Ishikawa (cell line): ENCODE results near the gene OR5AN1.

Source experiments
- CEBPB ChIP-seq: IDR thresholded peaks from 2 replicates; pipeline ENCODE4 v1.6.1; 2012
- CREB1 ChIP-seq: IDR thresholded peaks from 2 replicates; pipeline ENCODE4 v1.6.1; 2012; ENCODE audit warnings: low read depth
- EGR1 ChIP-seq: IDR thresholded peaks from 2 replicates; pipeline ENCODE4 v1.6.1; 2012
- EP300 ChIP-seq: IDR thresholded peaks from 2 replicates; pipeline ENCODE4 v1.6.1; 2012; ENCODE audit warnings: borderline replicate concordance
- MAX ChIP-seq: IDR thresholded peaks from 2 replicates; pipeline ENCODE4 v1.6.1; 2012
- NFIC ChIP-seq: IDR thresholded peaks from 2 replicates; pipeline ENCODE4 v1.6.1; 2012
- RAD21 ChIP-seq: IDR thresholded peaks from 2 replicates; pipeline ENCODE4 v1.6.1; 2012; ENCODE audit warnings: low read depth
- REST ChIP-seq: IDR thresholded peaks from 2 replicates; pipeline ENCODE4 v1.6.1; 2012; ENCODE audit warnings: low read depth, mild to moderate bottlenecking
- TCF12 ChIP-seq: IDR thresholded peaks from 2 replicates; pipeline ENCODE4 v1.6.1; 2012; ENCODE audit warnings: low read depth
- TEAD4 ChIP-seq: IDR thresholded peaks from 2 replicates; pipeline ENCODE4 v1.6.1; 2012
- USF1 ChIP-seq: IDR thresholded peaks from 2 replicates; pipeline ENCODE4 v1.6.1; 2012
- YY1 ChIP-seq: IDR thresholded peaks from 2 replicates; pipeline ENCODE4 v1.6.1; 2012; ENCODE audit warnings: low read depth
- ZBTB7A ChIP-seq: IDR thresholded peaks from 2 replicates; pipeline ENCODE4 v1.6.1; 2012; ENCODE audit warnings: low read depth

- TF ChIP-seq EP300 (no peak), RAD21 (no peak), ZBTB7A (no peak), REST (no peak), MAX (no peak), TCF12 (no peak), CEBPB (no peak), EGR1 (no peak), CREB1 (no peak), NFIC (no peak), USF1 (no peak), YY1 (no peak), TEAD4 (no peak)
Measured at GRCh38 chr11:59417023-59417422, 58.3 kb downstream of the OR5AN1 start.
